ENCODE measurements around the gene TYSND1. TPM values are rescaled to one million over a fixed set of nuclear protein-coding genes. Genes with fewer than 3 reads are reported as not detected.
A peak's percentile ranks its signal among the peaks of the same experiment; 100 is the strongest.

TYSND1 gene, protein sequence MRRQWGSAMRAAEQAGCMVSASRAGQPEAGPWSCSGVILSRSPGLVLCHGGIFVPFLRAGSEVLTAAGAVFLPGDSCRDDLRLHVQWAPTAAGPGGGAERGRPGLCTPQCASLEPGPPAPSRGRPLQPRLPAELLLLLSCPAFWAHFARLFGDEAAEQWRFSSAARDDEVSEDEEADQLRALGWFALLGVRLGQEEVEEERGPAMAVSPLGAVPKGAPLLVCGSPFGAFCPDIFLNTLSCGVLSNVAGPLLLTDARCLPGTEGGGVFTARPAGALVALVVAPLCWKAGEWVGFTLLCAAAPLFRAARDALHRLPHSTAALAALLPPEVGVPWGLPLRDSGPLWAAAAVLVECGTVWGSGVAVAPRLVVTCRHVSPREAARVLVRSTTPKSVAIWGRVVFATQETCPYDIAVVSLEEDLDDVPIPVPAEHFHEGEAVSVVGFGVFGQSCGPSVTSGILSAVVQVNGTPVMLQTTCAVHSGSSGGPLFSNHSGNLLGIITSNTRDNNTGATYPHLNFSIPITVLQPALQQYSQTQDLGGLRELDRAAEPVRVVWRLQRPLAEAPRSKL
- 6.7 TPM for total RNA-seq (ENCODE audit: unreplicated experiment)
- long read RNA-seq, transcript TYSND1-201 (4 exons, 3,644 nt): major isoform, 9 of 16 reads
- long read RNA-seq, partial matches to known transcripts: 0 of 16 reads
- long read RNA-seq, other reads (novel, unspliced or antisense): 7 of 16 reads

DNA sequence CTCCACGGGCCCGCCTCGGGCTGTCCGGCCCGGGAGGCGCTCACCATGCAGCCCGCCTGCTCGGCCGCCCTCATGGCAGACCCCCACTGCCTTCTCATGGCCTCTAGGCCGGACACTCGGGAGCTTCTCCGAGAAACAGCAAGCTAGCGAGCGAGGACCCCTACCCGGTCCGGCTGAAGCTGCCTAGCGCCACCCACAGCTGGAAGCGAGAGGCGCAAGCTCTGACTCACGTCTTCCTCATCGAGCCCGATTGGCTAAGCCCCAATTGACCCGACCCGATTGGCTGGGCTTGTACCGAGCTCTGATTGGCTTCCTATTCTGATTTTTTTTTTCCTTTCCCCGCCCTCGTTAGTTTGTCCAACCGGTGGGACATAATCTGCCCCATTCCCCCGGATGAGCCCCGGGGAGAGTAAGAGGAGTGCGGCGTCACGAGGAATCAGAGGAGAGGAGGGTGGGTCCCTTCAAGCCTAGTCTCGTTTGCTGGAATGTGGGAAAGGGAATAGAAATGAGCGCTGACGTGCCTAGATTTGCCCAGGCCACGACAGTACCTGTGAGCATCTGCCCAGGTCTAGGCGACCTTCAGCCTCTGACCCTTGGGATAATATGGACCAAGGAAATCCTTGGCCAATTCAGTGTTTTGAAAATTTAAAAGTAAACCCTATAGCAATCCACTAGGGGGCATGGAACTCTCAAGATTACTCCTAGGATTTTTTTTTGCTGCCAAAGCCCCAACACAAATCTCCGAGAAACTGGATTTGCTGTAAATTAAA lies at the start of gene TYSND1:
Gene TYSND1, minus strand, starts transcription at position 212 of the 770 bp plus-strand sequence. Its CDS starts 114 bp downstream, at position 98.
- peaks cover 9% of the 10 kb centered on the region for H3K36me3 Mint-ChIP-seq (ENCODE audit: low read depth, unreplicated experiment)
- H3K9me3 Mint-ChIP-seq (ENCODE audit: unreplicated experiment): no peaks in the 10 kb centered on the region
- peak; percentile 98 for DNase-seq (ENCODE audit: low spot score)
- peaks cover 13% of the 10 kb centered on the region for H3K27me3 Mint-ChIP-seq (ENCODE audit: unreplicated experiment)
- H3K4me3 Mint-ChIP-seq (ENCODE audit: unreplicated experiment): peak within 1 kb of the TSS; percentile 87
- TF ChIP-seq, protein P1, sequence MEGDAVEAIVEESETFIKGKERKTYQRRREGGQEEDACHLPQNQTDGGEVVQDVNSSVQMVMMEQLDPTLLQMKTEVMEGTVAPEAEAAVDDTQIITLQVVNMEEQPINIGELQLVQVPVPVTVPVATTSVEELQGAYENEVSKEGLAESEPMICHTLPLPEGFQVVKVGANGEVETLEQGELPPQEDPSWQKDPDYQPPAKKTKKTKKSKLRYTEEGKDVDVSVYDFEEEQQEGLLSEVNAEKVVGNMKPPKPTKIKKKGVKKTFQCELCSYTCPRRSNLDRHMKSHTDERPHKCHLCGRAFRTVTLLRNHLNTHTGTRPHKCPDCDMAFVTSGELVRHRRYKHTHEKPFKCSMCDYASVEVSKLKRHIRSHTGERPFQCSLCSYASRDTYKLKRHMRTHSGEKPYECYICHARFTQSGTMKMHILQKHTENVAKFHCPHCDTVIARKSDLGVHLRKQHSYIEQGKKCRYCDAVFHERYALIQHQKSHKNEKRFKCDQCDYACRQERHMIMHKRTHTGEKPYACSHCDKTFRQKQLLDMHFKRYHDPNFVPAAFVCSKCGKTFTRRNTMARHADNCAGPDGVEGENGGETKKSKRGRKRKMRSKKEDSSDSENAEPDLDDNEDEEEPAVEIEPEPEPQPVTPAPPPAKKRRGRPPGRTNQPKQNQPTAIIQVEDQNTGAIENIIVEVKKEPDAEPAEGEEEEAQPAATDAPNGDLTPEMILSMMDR (IDR thresholded peaks at IDR 0.05; ENCODE audit: unreplicated experiment): peak; percentile 78
- peaks cover 9% of the 10 kb centered on the region for H3K4me1 Mint-ChIP-seq (ENCODE audit: unreplicated experiment)
- peak within 1 kb of the TSS; percentile 83 for H3K27ac Mint-ChIP-seq (ENCODE audit: unreplicated experiment)

DNA sequence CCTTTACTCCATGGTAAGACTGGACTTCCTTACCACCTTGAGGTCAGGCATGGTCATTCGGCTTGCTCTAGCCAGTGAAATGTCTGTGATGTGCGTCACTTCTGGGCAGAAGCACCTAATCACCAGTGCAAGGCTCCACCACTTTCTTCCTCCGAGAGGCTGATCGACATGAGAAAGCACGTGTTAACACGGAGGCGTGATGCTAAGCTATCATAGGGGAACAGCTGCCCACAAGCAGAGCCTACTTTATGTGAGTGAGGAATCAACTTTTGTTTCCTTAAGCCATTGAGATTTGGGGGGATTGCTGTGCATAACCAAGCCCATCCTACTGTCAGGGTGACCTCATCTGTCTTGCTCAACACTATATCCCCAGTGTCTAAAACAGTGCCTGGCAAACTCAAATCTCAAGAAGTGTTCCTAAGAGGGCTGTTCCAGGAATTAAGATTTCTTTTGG lies 46.9 kb upstream of the TYSND1 start:
- no peaks in the 10 kb centered on the region for H3K27me3 Mint-ChIP-seq (ENCODE audit: unreplicated experiment)
- H3K27ac Mint-ChIP-seq (ENCODE audit: unreplicated experiment): no peak overlapping the region
- no peaks in the 10 kb centered on the region for H3K4me1 Mint-ChIP-seq (ENCODE audit: unreplicated experiment)
- no peak overlapping the region for H3K4me3 Mint-ChIP-seq (ENCODE audit: unreplicated experiment)
- TF ChIP-seq, protein P1 (IDR thresholded peaks at IDR 0.05; ENCODE audit: unreplicated experiment): no peak
- no peaks in the 10 kb centered on the region for H3K36me3 Mint-ChIP-seq (ENCODE audit: low read depth, unreplicated experiment)
- no peaks in the 10 kb centered on the region for H3K9me3 Mint-ChIP-seq (ENCODE audit: unreplicated experiment)
- no peak for DNase-seq (ENCODE audit: low spot score)

DNA sequence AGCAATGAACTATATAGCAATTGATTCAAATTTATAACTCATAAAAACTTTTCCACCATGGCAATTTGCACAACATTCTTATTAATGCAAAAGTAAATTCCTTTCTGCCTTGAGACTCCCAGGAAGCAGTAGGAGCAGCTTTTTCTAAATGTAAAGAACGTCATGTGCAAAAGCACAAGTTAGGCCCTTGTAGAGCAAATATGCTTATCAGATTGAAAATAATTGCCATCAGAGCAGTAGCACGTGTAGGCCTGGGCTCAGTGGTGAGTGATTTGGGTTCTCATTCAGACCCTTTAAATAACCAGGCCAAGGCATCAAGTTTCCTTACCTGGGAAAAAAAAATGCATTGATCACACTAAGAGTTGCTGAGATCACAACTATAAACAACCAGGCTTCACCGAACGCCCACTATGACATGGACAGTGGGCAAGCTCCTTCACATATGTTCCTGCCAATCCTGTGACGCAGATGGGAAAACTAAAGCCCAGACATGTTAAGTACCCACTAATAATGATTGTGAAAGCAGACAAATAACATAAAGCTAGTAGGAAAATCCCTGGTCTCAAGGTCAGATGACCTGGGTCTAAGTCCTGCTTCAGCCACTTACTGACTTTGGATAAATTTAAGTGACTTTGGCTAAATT lies 45.9 kb upstream of the TYSND1 start:
- no peak overlapping the region for H3K27ac Mint-ChIP-seq (ENCODE audit: unreplicated experiment)
- H3K27me3 Mint-ChIP-seq (ENCODE audit: unreplicated experiment): peaks cover 4% of the 10 kb centered on the region
- no peaks in the 10 kb centered on the region for H3K4me1 Mint-ChIP-seq (ENCODE audit: unreplicated experiment)
- H3K36me3 Mint-ChIP-seq (ENCODE audit: low read depth, unreplicated experiment): no peaks in the 10 kb centered on the region
- no peak for DNase-seq (ENCODE audit: low spot score)
- H3K4me3 Mint-ChIP-seq (ENCODE audit: unreplicated experiment): no peak overlapping the region
- TF ChIP-seq, protein P1 (IDR thresholded peaks at IDR 0.05; ENCODE audit: unreplicated experiment): no peak
- no peaks in the 10 kb centered on the region for H3K9me3 Mint-ChIP-seq (ENCODE audit: unreplicated experiment)

DNA sequence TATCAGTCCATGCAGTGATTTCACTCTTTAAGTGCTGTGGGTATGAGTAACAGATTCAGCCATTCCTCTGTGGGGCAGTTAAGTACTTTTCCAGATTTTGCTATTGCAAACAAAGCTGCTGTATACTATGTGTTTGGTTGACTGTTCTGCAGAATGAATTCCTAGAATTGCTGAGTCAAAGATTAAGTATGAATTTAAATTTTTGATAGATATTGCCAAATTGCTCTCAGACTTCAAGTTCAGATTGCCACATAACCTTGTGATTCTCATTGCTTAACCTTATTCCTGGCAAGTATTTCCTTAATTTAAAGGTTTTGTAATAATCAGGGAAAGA lies 45.4 kb upstream of the TYSND1 start:
- H3K9me3 Mint-ChIP-seq (ENCODE audit: unreplicated experiment): no peaks in the 10 kb centered on the region
- no peak overlapping the region for H3K4me3 Mint-ChIP-seq (ENCODE audit: unreplicated experiment)
- TF ChIP-seq, protein P1 (IDR thresholded peaks at IDR 0.05; ENCODE audit: unreplicated experiment): no peak
- H3K27me3 Mint-ChIP-seq (ENCODE audit: unreplicated experiment): peaks cover 4% of the 10 kb centered on the region
- no peaks in the 10 kb centered on the region for H3K4me1 Mint-ChIP-seq (ENCODE audit: unreplicated experiment)
- DNase-seq (ENCODE audit: low spot score): no peak
- no peak overlapping the region for H3K27ac Mint-ChIP-seq (ENCODE audit: unreplicated experiment)
- no peaks in the 10 kb centered on the region for H3K36me3 Mint-ChIP-seq (ENCODE audit: low read depth, unreplicated experiment)
